ENCODE data around the gene NBAS.

NBAS gene

GRCh38 chr2:15510552-15510951 lies 50.6 kb downstream of the NBAS start:
- no peaks in the 10 kb centered on the region for H3K27me3 ChIP-seq
- peaks cover 32 to 44% (median 32%) of the 10 kb centered on the region in 3 donors for H3K36me3 ChIP-seq
- DNase-seq: no peak
- H3K9me3 ChIP-seq: no peaks in the 10 kb centered on the region
- intact Hi-C loops (cut with DNase I; ENCODE audit: low total_unique reads): no loop called here
- no peak overlapping the region for H3K27ac ChIP-seq
- no peaks in the 10 kb centered on the region for H3K4me1 ChIP-seq
- no peak overlapping the region for H3K4me3 ChIP-seq
- TF ChIP-seq CTCF (IDR thresholded peaks at IDR 0.05): no peak

DNA sequence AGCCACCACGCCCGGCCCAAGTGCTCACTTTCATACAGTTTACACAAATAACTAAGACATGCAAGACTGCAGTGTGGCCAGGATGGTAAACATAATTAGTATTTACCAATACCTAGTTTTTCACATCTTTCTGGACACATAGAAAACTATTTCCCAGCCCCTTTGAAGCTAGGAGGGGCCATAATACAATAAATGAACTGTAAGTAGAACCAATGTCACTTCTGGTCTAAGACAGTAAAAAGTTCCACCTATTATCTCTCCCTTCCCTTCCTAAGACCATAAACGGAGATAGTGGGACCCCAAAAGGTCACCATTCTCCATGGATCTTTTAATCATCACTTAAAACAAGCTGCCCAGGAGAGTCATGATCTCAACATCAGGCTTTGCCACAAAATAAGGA lies 51.0 kb downstream of the NBAS start:
- Histone ChIP-seq H3K4me1 (no peaks in the 10 kb centered on the region), H3K36me3 (peaks cover 32 to 41% (median 32%) of the 10 kb centered on the region in 3 donors), H3K4me3 (no peak overlapping the region), H3K27me3 (no peaks in the 10 kb centered on the region), H3K27ac (no peak overlapping the region), H3K9me3 (no peaks in the 10 kb centered on the region)
- DNase-seq: no peak
- intact Hi-C loops (cut with DNase I; ENCODE audit: low total_unique reads): no loop called here
- no peak for TF ChIP-seq CTCF (IDR thresholded peaks at IDR 0.05)

- H3K27me3 ChIP-seq: no peaks in the 10 kb centered on the region
- intact Hi-C loops (cut with DNase I; ENCODE audit: low total_unique reads): no loop called here
- H3K4me1 ChIP-seq: no peaks in the 10 kb centered on the region
- H3K4me3 ChIP-seq: no peak overlapping the region
- TF ChIP-seq CTCF (IDR thresholded peaks at IDR 0.05): no peak
- no peak for DNase-seq
- peaks cover 34 to 44% (median 38%) of the 10 kb centered on the region in 3 donors for H3K36me3 ChIP-seq
- H3K9me3 ChIP-seq: no peaks in the 10 kb centered on the region
- H3K27ac ChIP-seq: no peak overlapping the region
Observed at GRCh38 chr2:15507697-15508096, 53.4 kb downstream of the NBAS start.

DNA sequence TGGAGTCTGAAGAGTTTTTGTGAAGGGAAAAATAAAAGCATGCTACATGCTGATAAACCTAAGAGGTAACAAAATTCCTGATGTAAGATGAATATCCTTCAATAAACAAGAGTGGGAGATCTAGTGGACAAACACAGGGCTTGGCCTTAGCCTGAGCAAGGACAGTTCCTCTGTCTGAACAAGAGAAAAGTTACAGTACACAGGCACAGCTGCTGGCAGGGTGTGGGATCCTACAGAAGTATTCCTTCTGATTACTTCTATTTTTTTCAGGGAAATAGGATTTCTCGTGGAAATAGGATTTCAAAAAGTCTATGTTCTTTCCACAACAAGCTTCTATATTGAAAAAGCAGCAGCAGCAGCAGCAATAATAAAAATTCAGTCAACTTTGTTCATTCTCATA lies 54.1 kb downstream of the NBAS start:
- Histone ChIP-seq H3K36me3 (peaks cover 34 to 44% (median 43%) of the 10 kb centered on the region in 3 donors), H3K4me3 (no peak overlapping the region), H3K27me3 (no peaks in the 10 kb centered on the region), H3K4me1 (no peaks in the 10 kb centered on the region), H3K9me3 (no peaks in the 10 kb centered on the region), H3K27ac (no peak overlapping the region)
- TF ChIP-seq CTCF (IDR thresholded peaks at IDR 0.05): no peak
- intact Hi-C loops (cut with DNase I; ENCODE audit: low total_unique reads): no loop called here
- no peak for DNase-seq

DNA sequence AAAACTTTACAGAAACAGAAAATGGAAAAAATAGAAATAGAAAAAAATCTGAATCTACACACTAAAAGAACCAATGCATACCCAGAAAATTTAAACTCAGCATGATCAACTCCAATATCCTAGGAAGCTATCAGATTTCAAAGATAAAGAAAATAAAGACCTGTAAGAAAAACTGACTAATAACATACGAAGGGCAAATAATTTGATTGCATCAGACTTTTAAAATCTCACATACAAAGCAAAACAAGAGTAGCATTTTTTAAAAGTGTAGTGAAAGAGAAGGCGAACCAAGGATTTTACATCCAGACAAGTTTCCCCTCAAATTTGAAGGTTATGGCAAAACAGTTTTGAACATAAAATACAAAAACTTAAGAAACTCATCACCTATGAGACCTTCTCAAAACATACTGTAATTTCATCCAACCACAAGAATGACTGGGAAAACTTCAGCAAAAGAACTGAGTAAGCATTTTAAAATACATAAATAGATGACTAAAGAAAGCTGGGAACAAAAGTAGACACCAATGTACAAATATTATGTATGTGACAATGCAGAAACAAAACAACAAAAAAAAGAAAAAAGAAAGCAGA lies 54.8 kb downstream of the NBAS start:
- Histone ChIP-seq H3K27me3 (no peaks in the 10 kb centered on the region), H3K4me1 (no peaks in the 10 kb centered on the region), H3K36me3 (peaks cover 39 to 48% (median 41%) of the 10 kb centered on the region in 3 donors), H3K9me3 (no peaks in the 10 kb centered on the region), H3K27ac (no peak overlapping the region), H3K4me3 (no peak overlapping the region)
- DNase-seq: no peak
- no peak for TF ChIP-seq CTCF (IDR thresholded peaks at IDR 0.05)
- intact Hi-C loops (cut with DNase I; ENCODE audit: low total_unique reads): no loop called here

Data from tibial artery (tissue), 4 donors.